K562 (cell line): ENCODE results near the gene SUB1. TPM values are rescaled to one million over a fixed set of nuclear protein-coding genes. Genes with fewer than 3 reads are reported as not detected.

Source experiments
- ASH1L ChIP-seq: fragments of 450-650 bp; IDR thresholded peaks from 2 replicates; pipeline ENCODE4 v1.6.1; 2018; ENCODE audit warnings: borderline replicate concordance, mild to moderate bottlenecking, low read depth; ENCODE audit not compliant: partially characterized antibody
- CC2D1A ChIP-seq: fragments of 450-650 bp; IDR thresholded peaks from 2 replicates; pipeline ENCODE4 v1.6.1; 2017; ENCODE audit warnings: mild to moderate bottlenecking
- CREB3 ChIP-seq: fragments of 450-650 bp; conservative IDR thresholded peaks from 2 replicates; pipeline ENCODE4 v1.6.1; 2016; ENCODE audit warnings: missing genetic modification characterization, low read depth, mild to moderate bottlenecking, missing compliant biosample characterization, moderate library complexity
- CREBBP ChIP-seq: IDR thresholded peaks from one replicate; pipeline ENCODE4 v1.6.1; 2012; ENCODE audit warnings: low read depth, mild to moderate bottlenecking, control low read depth, inconsistent platforms, low read length
- ESRRB ChIP-seq: fragments of 250-450 bp; sonication (Bioruptor Pico); IDR thresholded peaks from 2 replicates; pipeline ENCODE4 v1.5.0; 2020; ENCODE audit warnings: mild to moderate bottlenecking, moderate library complexity, borderline replicate concordance
- ETV5 ChIP-seq: sonication (generic); formaldehyde crosslinking; IDR thresholded peaks from 2 replicates; pipeline ENCODE4 v1.4.0; 2020; ENCODE audit warnings: low read depth, mild to moderate bottlenecking, missing genetic modification reagents
- EWSR1 ChIP-seq: fragments of 450-650 bp; IDR thresholded peaks from 2 replicates; pipeline ENCODE4 v1.6.1; 2018; ENCODE audit warnings: borderline replicate concordance, mild to moderate bottlenecking, low read depth, moderate library complexity; ENCODE audit not compliant: partially characterized antibody
- GATAD2A ChIP-seq: fragments of 450-650 bp; IDR thresholded peaks from 2 replicates; pipeline ENCODE4 v1.6.1; 2017
- HCFC1 ChIP-seq: IDR thresholded peaks from 2 replicates; pipeline ENCODE4 v1.6.1; 2012; ENCODE audit warnings: low read depth, low read length, improper control_type of control experiment
- KHSRP ChIP-seq: fragments of 450-650 bp; IDR thresholded peaks from 2 replicates; pipeline ENCODE4 v1.6.1; 2017
- MBD2 ChIP-seq: sonication (generic); IDR thresholded peaks from 2 replicates; pipeline ENCODE4 v1.6.1; 2016; ENCODE audit warnings: low read depth, borderline replicate concordance
- MED1 ChIP-seq: sonication (generic); formaldehyde crosslinking; IDR thresholded peaks from 2 replicates; pipeline ENCODE4 v1.8.1; 2023; ENCODE audit warnings: missing genetic modification reagents, borderline replicate concordance
- NCOA4 ChIP-seq: fragments of 450-650 bp; IDR thresholded peaks from 2 replicates; pipeline ENCODE4 v1.6.1; 2018; ENCODE audit warnings: mild to moderate bottlenecking; ENCODE audit not compliant: partially characterized antibody
- SIRT6 ChIP-seq: IDR thresholded peaks from one replicate; pipeline ENCODE4 v1.6.1; 2012; ENCODE audit warnings: low read depth, mild to moderate bottlenecking, control low read depth, inconsistent platforms, low read length, moderate library complexity
- SMARCA4 ChIP-seq: fragments of 450-650 bp; IDR thresholded peaks from 2 replicates; pipeline ENCODE4 v1.6.1; 2016
- STAT5B ChIP-seq: fragments of 250-450 bp; sonication (Bioruptor Pico); IDR thresholded peaks from 2 replicates; pipeline ENCODE4 v1.8.0; 2021; ENCODE audit warnings: mild to moderate bottlenecking, inconsistent platforms
- ZEB2 ChIP-seq: fragments of 450-650 bp; IDR thresholded peaks from 2 replicates; pipeline ENCODE4 v1.6.1; 2016
- ZKSCAN1 ChIP-seq: fragments of 150-350 bp; IDR thresholded peaks from 2 replicates; pipeline ENCODE4 v1.6.1; 2016; ENCODE audit warnings: low read depth, low read length
- ZNF280B ChIP-seq: fragments of 250-450 bp; sonication (Bioruptor Pico); IDR thresholded peaks from 2 replicates; pipeline ENCODE4 v1.5.1; 2021; ENCODE audit warnings: mild to moderate bottlenecking
- polyA plus RNA-seq, 8 experiments: library from polyadenylated mRNA; depleted of rRNA in 4 of 8; stranded (reverse) in 5 of 8; unstranded in 3 of 8; fragments of >200 nt; fragmentation: Nextera tagmentation in 2 of 8; fragmentation: Illumina TruSeq in 1 of 8; extraction: Ambion mirVana in 2 of 8; extraction: Trizol in 1 of 8; gene quantifications; 2 replicates each; pipeline versions ENCODE4 v1.2.1 to v1.2.3, GENCODE V29; 2011 to 2014; ENCODE audit warnings: inconsistent platforms in 1 of 8, missing spikeins in 1 of 8
- total RNA-seq, 7 experiments: library from RNA; depleted of rRNA in 6 of 7; stranded (reverse); fragments of >200 nt in 6 of 7; fragmentation: Illumina TruSeq in 2 of 7; extraction: Trizol in 2 of 7; gene quantifications; 2 replicates each; pipeline versions ENCODE4 v1.2.1 to v1.2.3, GENCODE V29; 2011 to 2021; ENCODE audit warnings: low replicate concordance in 1 of 7
- TF ChIP-seq, protein P1 (sequence below): fragments of 450-650 bp; IDR thresholded peaks from 2 replicates; pipeline ENCODE4 v1.6.1; 2018; ENCODE audit warnings: mild to moderate bottlenecking, low read depth; ENCODE audit not compliant: partially characterized antibody
- TF ChIP-seq, protein P2 (sequence below): IDR thresholded peaks from 3 replicates; pipeline ENCODE4 v1.6.1; 2011; ENCODE audit warnings: borderline replicate concordance, mild to moderate bottlenecking, moderate library complexity; ENCODE audit not compliant: insufficient read length; ENCODE audit errors: extremely low read depth
- TF ChIP-seq, protein P3 (sequence below), 2 experiments: fragments of 200-800 bp in 1 of 2; sonication (Bioruptor generic) in 1 of 2; sonication (generic) in 1 of 2; formaldehyde crosslinking in 1 of 2; IDR thresholded peaks in 1 of 2; conservative IDR thresholded peaks in 1 of 2; 2 replicates each; pipeline versions ENCODE4 v1.5.0 to v1.6.1; 2016 to 2020; ENCODE audit warnings: missing compliant biosample characterization in 1 of 2, missing genetic modification characterization in 1 of 2, missing genetic modification reagents in 1 of 2

SUB1 gene
- total and polyA plus RNA-seq, 9 of the 15 experiments (the other 6 are each of a cell fraction or from before 2014, with no cell fraction given), result 336 to 1,031 (median 700) TPM

GRCh38 chr5:32585122-32585445 lies 273 bp upstream of the SUB1 start (continued):
- TF ChIP-seq ETV5 (no peak), EWSR1 (no peak), GATAD2A (no peak), SIRT6 (no peak), SMARCA4 (peak; percentile 47; the same call in 1 of the 2 replicates), MED1 (CRISPR knock-in tag) (no peak), ASH1L (no peak), HCFC1 (no peak), CC2D1A (peak; percentile 20; the same call in 1 of the 2 replicates), CREB3 (tag) (no peak), ZKSCAN1 (0 out of 2 replicates have a peak, but pooled peaks have one; percentile 0), ESRRB (no peak), KHSRP (no peak), ZNF280B (CRISPR knock-in tag) (no peak), STAT5B (CRISPR knock-in tag) (no peak), ZEB2 (no peak), NCOA4 (no peak), MBD2 (no peak), CREBBP (no peak)
- TF ChIP-seq, protein P1, sequence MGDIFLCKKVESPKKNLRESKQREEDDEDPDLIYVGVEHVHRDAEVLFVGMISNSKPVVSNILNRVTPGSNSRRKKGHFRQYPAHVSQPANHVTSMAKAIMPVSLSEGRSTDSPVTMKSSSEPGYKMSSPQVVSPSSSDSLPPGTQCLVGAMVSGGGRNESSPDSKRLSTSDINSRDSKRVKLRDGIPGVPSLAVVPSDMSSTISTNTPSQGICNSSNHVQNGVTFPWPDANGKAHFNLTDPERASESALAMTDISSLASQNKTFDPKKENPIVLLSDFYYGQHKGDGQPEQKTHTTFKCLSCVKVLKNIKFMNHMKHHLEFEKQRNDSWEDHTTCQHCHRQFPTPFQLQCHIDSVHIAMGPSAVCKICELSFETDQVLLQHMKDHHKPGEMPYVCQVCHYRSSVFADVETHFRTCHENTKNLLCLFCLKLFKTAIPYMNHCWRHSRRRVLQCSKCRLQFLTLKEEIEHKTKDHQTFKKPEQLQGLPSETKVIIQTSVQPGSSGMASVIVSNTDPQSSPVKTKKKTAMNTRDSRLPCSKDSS, result peak; percentile 50
- TF ChIP-seq, protein P2, sequence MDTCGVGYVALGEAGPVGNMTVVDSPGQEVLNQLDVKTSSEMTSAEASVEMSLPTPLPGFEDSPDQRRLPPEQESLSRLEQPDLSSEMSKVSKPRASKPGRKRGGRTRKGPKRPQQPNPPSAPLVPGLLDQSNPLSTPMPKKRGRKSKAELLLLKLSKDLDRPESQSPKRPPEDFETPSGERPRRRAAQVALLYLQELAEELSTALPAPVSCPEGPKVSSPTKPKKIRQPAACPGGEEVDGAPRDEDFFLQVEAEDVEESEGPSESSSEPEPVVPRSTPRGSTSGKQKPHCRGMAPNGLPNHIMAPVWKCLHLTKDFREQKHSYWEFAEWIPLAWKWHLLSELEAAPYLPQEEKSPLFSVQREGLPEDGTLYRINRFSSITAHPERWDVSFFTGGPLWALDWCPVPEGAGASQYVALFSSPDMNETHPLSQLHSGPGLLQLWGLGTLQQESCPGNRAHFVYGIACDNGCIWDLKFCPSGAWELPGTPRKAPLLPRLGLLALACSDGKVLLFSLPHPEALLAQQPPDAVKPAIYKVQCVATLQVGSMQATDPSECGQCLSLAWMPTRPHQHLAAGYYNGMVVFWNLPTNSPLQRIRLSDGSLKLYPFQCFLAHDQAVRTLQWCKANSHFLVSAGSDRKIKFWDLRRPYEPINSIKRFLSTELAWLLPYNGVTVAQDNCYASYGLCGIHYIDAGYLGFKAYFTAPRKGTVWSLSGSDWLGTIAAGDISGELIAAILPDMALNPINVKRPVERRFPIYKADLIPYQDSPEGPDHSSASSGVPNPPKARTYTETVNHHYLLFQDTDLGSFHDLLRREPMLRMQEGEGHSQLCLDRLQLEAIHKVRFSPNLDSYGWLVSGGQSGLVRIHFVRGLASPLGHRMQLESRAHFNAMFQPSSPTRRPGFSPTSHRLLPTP, result no peak
- TF ChIP-seq, protein P3, sequence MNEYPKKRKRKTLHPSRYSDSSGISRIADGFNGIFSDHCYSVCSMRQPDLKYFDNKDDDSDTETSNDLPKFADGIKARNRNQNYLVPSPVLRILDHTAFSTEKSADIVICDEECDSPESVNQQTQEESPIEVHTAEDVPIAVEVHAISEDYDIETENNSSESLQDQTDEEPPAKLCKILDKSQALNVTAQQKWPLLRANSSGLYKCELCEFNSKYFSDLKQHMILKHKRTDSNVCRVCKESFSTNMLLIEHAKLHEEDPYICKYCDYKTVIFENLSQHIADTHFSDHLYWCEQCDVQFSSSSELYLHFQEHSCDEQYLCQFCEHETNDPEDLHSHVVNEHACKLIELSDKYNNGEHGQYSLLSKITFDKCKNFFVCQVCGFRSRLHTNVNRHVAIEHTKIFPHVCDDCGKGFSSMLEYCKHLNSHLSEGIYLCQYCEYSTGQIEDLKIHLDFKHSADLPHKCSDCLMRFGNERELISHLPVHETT (CRISPR knock-in tag; conservative IDR thresholded peaks at IDR 0.05 in 1 of 2, IDR thresholded peaks at IDR 0.05 in 1 of 2), result no peak
